ENCODE results near the gene PRAMEF5. TPM values are rescaled to one million over a fixed set of nuclear protein-coding genes. Genes with fewer than 3 reads are reported as not detected.
"Not testable (repeated sequence)": the region's sequence is repeated elsewhere in the genome, so short reads cannot be mapped to it uniquely, and the experiment has no call there.

The PRAMEF5 gene
- not detected in 2 replicates for total RNA-seq
- not detected in 2 replicates for polyA plus RNA-seq
- polyA plus RNA-seq (2012) = not detected in 2 replicates
- polyA minus RNA-seq (ENCODE audit: low replicate concordance) = not detected in 2 replicates

DNA sequence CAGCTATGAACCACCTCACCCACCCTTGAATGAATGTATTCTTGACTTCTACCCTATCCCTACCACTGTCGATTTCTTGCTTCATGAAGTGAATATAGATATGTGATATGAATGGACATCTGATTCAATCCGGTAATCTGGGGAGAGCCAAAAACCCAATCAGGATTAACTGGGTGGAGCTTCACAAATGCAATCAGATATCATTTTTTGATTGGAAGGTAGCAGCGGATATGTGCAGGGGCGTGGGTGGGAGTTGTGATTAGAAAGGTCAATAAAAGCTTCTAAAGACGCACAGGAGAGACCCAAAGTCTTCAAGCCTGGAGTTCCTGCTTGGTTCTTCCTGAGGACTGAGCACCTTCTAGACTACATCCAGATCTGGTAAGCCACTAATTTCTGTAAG is at the start of gene PRAMEF5:
Gene PRAMEF5, plus strand, starts transcription at position 301 of the 400 bp plus-strand sequence. CDS start 5,071 bp downstream, outside the sequence.
- not testable (repeated sequence) for H3K79me2 ChIP-seq (ENCODE audit: control insufficient read depth, insufficient read depth, low read length); H4K20me1 ChIP-seq (ENCODE audit: control insufficient read depth, extremely low read depth, insufficient read depth, low read length); H3K9ac ChIP-seq (ENCODE audit: insufficient read depth, low read length); DNase-seq (ENCODE audit: low read depth in 2 of 2); H3K27me3 ChIP-seq (ENCODE audit: control insufficient read depth, insufficient read depth, low read length); H3K4me1 ChIP-seq (ENCODE audit: control insufficient read depth, extremely low read depth, insufficient read depth, low read length); H3K4me3 ChIP-seq (replicated peaks in 1 of 4; ENCODE audit: control extremely low read depth in 1 of 4, insufficient read depth in 1 of 4, low read depth in 3 of 4, low read length in 4 of 4); H3K27ac ChIP-seq (ENCODE audit: insufficient read depth, low read length); H3K36me3 ChIP-seq (ENCODE audit: control insufficient read depth, insufficient read depth, low read length); H3K4me2 ChIP-seq (ENCODE audit: extremely low read depth, insufficient read depth, low read length); H3K9me3 ChIP-seq (ENCODE audit: control insufficient read depth, insufficient read depth, low read depth, low read length); H2AFZ ChIP-seq (ENCODE audit: low read length)

DNA sequence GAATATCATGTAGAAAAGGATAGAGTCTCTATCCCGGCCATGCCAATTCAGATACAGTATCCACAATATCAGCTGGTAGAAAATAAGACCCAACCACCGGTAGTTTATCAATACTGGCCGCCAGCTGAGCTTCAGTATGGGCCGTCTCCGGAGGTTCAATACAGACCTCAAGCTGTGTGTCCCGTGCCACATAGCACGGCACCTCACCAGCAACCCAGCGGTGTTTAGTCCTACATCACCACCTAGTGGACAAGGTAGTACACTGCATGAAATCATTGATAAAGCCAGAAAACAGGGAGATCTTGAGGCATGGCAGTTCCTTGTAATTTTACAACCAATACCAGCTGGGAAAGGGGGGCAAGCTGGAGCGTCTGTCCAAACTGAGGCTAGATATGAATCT is 45.3 kb upstream of the PRAMEF5 start:
- H3K27ac ChIP-seq (ENCODE audit: insufficient read depth, low read length); H3K4me2 ChIP-seq (ENCODE audit: extremely low read depth, insufficient read depth, low read length); DNase-seq (ENCODE audit: low read depth in 2 of 2); H3K36me3 ChIP-seq (ENCODE audit: control insufficient read depth, insufficient read depth, low read length); H3K4me3 ChIP-seq (replicated peaks in 1 of 4; ENCODE audit: control extremely low read depth in 1 of 4, insufficient read depth in 1 of 4, low read depth in 3 of 4, low read length in 4 of 4); H3K9me3 ChIP-seq (ENCODE audit: control insufficient read depth, insufficient read depth, low read depth, low read length); H2AFZ ChIP-seq (ENCODE audit: low read length); H3K9ac ChIP-seq (ENCODE audit: insufficient read depth, low read length); H4K20me1 ChIP-seq (ENCODE audit: control insufficient read depth, extremely low read depth, insufficient read depth, low read length); H3K27me3 ChIP-seq (ENCODE audit: control insufficient read depth, insufficient read depth, low read length); H3K4me1 ChIP-seq (ENCODE audit: control insufficient read depth, extremely low read depth, insufficient read depth, low read length); H3K79me2 ChIP-seq (ENCODE audit: control insufficient read depth, insufficient read depth, low read length): not testable (repeated sequence)

DNA sequence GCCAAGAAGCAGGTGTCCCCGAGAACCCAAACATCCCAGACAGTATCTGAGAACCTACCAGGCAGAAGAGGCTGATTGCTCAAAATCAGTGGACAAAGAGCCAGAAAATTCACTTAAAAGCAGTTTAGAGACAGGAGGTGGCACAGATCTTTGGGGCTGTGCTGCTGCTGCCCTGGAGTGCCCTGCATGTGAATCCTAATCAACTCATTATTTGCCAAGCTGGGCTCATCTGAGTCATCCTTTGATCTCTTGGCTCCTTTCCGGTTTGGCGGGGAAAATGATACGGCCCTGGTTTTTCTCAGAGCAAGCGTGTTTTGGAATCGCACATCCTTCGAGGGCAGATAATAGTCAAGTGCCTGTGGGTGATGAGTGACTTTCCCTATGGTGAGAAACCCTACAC is 37.4 kb upstream of the PRAMEF5 start:
- not testable (repeated sequence) for H2AFZ ChIP-seq (ENCODE audit: low read length); H3K4me2 ChIP-seq (ENCODE audit: extremely low read depth, insufficient read depth, low read length); DNase-seq (ENCODE audit: low read depth in 2 of 2); H3K4me1 ChIP-seq (ENCODE audit: control insufficient read depth, extremely low read depth, insufficient read depth, low read length); H3K9me3 ChIP-seq (ENCODE audit: control insufficient read depth, insufficient read depth, low read depth, low read length); H3K4me3 ChIP-seq (replicated peaks in 1 of 4; ENCODE audit: control extremely low read depth in 1 of 4, insufficient read depth in 1 of 4, low read depth in 3 of 4, low read length in 4 of 4); H3K27me3 ChIP-seq (ENCODE audit: control insufficient read depth, insufficient read depth, low read length); H3K9ac ChIP-seq (ENCODE audit: insufficient read depth, low read length); H3K36me3 ChIP-seq (ENCODE audit: control insufficient read depth, insufficient read depth, low read length); H3K27ac ChIP-seq (ENCODE audit: insufficient read depth, low read length); H3K79me2 ChIP-seq (ENCODE audit: control insufficient read depth, insufficient read depth, low read length); H4K20me1 ChIP-seq (ENCODE audit: control insufficient read depth, extremely low read depth, insufficient read depth, low read length)

DNA sequence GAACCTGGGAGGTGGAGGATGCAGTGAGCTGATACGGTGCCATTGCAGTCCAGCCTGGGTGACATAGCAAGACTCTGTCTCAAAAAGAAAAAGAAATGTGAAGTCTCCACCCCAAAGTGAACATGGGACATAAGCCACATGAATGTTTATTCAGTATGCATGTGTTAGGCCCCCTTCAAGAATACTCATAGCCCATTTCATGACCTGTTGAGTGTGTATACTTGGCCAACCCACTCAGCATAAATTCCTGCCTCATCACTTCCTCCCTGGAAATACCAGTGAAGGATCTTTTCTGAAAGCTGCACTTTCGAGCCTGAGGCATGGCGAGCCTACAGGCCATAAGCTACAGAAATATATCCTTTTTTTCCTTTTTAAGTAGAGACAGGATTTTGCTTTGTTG is 34.8 kb upstream of the PRAMEF5 start:
- H2AFZ ChIP-seq (ENCODE audit: low read length); DNase-seq (ENCODE audit: low read depth in 2 of 2); H3K27ac ChIP-seq (ENCODE audit: insufficient read depth, low read length); H3K9ac ChIP-seq (ENCODE audit: insufficient read depth, low read length); H3K27me3 ChIP-seq (ENCODE audit: control insufficient read depth, insufficient read depth, low read length); H3K36me3 ChIP-seq (ENCODE audit: control insufficient read depth, insufficient read depth, low read length); H3K79me2 ChIP-seq (ENCODE audit: control insufficient read depth, insufficient read depth, low read length); H3K4me2 ChIP-seq (ENCODE audit: extremely low read depth, insufficient read depth, low read length); H3K4me3 ChIP-seq (replicated peaks in 1 of 4; ENCODE audit: control extremely low read depth in 1 of 4, insufficient read depth in 1 of 4, low read depth in 3 of 4, low read length in 4 of 4); H3K9me3 ChIP-seq (ENCODE audit: control insufficient read depth, insufficient read depth, low read depth, low read length); H4K20me1 ChIP-seq (ENCODE audit: control insufficient read depth, extremely low read depth, insufficient read depth, low read length); H3K4me1 ChIP-seq (ENCODE audit: control insufficient read depth, extremely low read depth, insufficient read depth, low read length): not testable (repeated sequence)

- H3K9me3 ChIP-seq (ENCODE audit: control insufficient read depth, insufficient read depth, low read depth, low read length); H3K79me2 ChIP-seq (ENCODE audit: control insufficient read depth, insufficient read depth, low read length); DNase-seq (ENCODE audit: low read depth in 2 of 2); H2AFZ ChIP-seq (ENCODE audit: low read length); H3K27me3 ChIP-seq (ENCODE audit: control insufficient read depth, insufficient read depth, low read length); H3K36me3 ChIP-seq (ENCODE audit: control insufficient read depth, insufficient read depth, low read length); H3K4me1 ChIP-seq (ENCODE audit: control insufficient read depth, extremely low read depth, insufficient read depth, low read length); H3K9ac ChIP-seq (ENCODE audit: insufficient read depth, low read length); H4K20me1 ChIP-seq (ENCODE audit: control insufficient read depth, extremely low read depth, insufficient read depth, low read length); H3K4me2 ChIP-seq (ENCODE audit: extremely low read depth, insufficient read depth, low read length); H3K27ac ChIP-seq (ENCODE audit: insufficient read depth, low read length); H3K4me3 ChIP-seq (replicated peaks in 1 of 4; ENCODE audit: control extremely low read depth in 1 of 4, insufficient read depth in 1 of 4, low read depth in 3 of 4, low read length in 4 of 4): not testable (repeated sequence)
Measured at GRCh38 chr1:13222788-13223187, 31.2 kb upstream of the PRAMEF5 start.
